ENCODE results near the gene TOMM22. TPM values are rescaled to one million over a fixed set of nuclear protein-coding genes. Genes with fewer than 3 reads are reported as not detected.

Gene TOMM22
- total RNA-seq, 1 experiment from 2014 or later, result 71.5 TPM

DNA sequence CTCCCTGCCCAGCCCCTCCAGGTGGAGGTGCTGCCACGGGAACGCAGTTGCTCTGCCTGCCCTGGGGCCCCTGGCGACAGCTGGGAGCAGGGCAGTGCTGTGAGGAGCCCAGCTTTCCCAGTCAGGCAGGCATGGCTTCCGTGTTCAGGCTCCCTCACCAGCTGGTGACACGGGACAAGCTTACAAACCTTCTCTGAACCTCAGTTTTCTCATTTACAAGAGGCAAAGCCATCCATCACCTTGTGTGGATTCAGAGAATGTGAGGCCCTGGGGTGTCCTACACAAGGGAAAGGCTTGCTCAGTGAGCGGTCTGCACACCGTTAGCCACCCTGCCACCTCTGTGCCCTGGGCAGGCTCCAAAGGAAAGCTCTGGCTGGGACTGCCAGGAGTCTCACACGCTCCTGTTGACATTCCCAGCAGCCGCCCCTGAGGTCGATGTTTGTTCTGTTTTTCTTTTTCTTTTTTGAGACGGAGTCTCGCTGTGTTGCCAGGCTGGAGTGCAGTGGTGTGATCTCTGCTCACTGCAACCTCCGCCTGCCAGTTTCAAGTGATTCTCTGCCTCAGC, 50.6 kb downstream of the TOMM22 start:
- Mint-ChIP-seq H3K4me1 (ENCODE audit: insufficient read depth, unreplicated experiment) (peaks cover 9% of the 10 kb centered on the region), H3K4me3 (ENCODE audit: unreplicated experiment) (no peak overlapping the region), H3K27ac (ENCODE audit: low read depth, unreplicated experiment) (no peak overlapping the region), H3K36me3 (ENCODE audit: insufficient read depth, unreplicated experiment) (peaks cover 89% of the 10 kb centered on the region), H3K9me3 (ENCODE audit: unreplicated experiment) (no peaks in the 10 kb centered on the region), H3K27me3 (ENCODE audit: insufficient read depth, unreplicated experiment) (no peaks in the 10 kb centered on the region)
- BruUV-seq (replicated peaks), result no TSS peak
- DNase-seq (ENCODE audit: unreplicated experiment), result no peak
- intact Hi-C loops (cut with micrococcal nuclease), result no loop called here
- ChIA-PET POLR2A (interaction anchor here (0.6 to 2.6 kb wide), 4 partner anchors 10 to 335 kb away, joined by 3 to 13 read pairs (median 4); partner anchors contain the start of gene GTPBP1), CTCF (interaction anchor here (0.5 to 3.3 kb wide), 7 partner anchors 13 to 500 kb away, joined by 3 to 13 read pairs (median 3); no protein-coding TSS in a partner anchor)
- TF ChIP-seq, protein P1, sequence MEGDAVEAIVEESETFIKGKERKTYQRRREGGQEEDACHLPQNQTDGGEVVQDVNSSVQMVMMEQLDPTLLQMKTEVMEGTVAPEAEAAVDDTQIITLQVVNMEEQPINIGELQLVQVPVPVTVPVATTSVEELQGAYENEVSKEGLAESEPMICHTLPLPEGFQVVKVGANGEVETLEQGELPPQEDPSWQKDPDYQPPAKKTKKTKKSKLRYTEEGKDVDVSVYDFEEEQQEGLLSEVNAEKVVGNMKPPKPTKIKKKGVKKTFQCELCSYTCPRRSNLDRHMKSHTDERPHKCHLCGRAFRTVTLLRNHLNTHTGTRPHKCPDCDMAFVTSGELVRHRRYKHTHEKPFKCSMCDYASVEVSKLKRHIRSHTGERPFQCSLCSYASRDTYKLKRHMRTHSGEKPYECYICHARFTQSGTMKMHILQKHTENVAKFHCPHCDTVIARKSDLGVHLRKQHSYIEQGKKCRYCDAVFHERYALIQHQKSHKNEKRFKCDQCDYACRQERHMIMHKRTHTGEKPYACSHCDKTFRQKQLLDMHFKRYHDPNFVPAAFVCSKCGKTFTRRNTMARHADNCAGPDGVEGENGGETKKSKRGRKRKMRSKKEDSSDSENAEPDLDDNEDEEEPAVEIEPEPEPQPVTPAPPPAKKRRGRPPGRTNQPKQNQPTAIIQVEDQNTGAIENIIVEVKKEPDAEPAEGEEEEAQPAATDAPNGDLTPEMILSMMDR (IDR thresholded peaks at IDR 0.05; ENCODE audit: unreplicated experiment), result no peak

DNA sequence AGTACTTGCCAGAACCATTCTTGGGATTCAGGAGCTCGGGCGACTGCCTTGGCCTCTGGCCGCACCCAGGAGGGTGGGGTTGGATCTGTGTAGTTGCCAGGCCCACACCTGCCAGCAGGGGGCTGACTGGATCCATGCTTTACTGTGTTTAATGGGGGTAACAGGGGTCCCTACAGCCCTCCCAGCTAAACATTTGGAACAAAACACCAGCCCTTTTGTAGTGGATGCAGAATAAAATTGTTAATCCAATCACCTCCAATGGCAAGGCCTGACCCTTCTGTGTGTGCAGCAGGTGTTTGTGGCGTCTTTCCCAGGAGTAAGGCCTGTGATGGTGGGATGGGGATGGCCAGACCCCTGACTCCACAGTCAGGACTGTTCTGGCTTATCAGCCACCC, 51.6 kb downstream of the TOMM22 start:
- TF ChIP-seq, protein P1 (IDR thresholded peaks at IDR 0.05; ENCODE audit: unreplicated experiment), result peak; percentile 71
- DNase-seq (ENCODE audit: unreplicated experiment), result peak; percentile 49
- ChIA-PET POLR2A (interaction anchor here (0.5 to 2.6 kb wide), 6 partner anchors 10 to 60 kb away, joined by 3 to 13 read pairs (median 6); partner anchors contain the start of genes GTPBP1 and TOMM22), CTCF (interaction anchor here (0.6 to 3.3 kb wide), 11 partner anchors 10 to 266 kb away, joined by 3 to 13 read pairs (median 4); no protein-coding TSS in a partner anchor)
- Mint-ChIP-seq H3K36me3 (ENCODE audit: insufficient read depth, unreplicated experiment) (peaks cover 88% of the 10 kb centered on the region), H3K4me1 (ENCODE audit: insufficient read depth, unreplicated experiment) (peaks cover 11% of the 10 kb centered on the region), H3K9me3 (ENCODE audit: unreplicated experiment) (no peaks in the 10 kb centered on the region), H3K27ac (ENCODE audit: low read depth, unreplicated experiment) (peak overlapping the region; percentile 63), H3K4me3 (ENCODE audit: unreplicated experiment) (no peak overlapping the region), H3K27me3 (ENCODE audit: insufficient read depth, unreplicated experiment) (no peaks in the 10 kb centered on the region)
- intact Hi-C loops (cut with micrococcal nuclease), result loop anchor here (1.0 kb wide), 1 partner anchor 33 kb away; no protein-coding TSS in a partner anchor
- no TSS peak for BruUV-seq (replicated peaks)

DNA sequence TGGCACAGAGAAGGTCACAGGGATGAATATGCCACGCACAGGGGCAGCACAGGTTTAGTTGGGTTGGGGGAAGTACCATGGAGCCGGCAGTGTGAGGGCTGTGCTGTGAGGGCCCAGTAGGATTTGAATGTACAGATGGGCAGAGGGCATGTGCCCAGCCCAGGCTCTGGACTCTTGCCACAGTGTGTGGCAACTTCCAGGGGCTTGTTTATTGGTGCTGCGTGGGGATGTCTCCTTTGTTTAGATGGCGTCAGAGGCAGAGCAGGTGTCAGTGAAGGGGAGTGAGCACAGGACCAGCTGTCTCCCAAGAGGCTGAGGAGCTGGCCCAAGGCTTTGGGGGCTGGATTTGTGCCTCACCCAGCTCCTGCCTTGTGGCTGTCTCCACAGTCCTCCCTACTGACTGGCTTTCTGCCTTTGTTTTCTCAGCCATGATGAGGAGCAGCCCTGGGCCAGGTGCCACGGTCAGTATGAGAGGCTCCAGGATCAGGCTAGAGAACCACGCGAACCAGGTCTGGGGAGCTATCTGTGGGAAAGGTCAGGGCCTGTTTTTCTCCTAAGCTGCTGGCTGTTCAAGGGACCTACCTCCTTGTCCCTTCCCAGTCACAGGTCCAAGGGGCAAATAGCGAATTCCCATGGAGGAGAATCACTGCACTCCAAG, 52.1 kb downstream of the TOMM22 start:
- no TSS peak for BruUV-seq (replicated peaks)
- peak; percentile 51 for DNase-seq (ENCODE audit: unreplicated experiment)
- TF ChIP-seq, protein P1 (IDR thresholded peaks at IDR 0.05; ENCODE audit: unreplicated experiment), result no peak
- Mint-ChIP-seq H3K27me3 (ENCODE audit: insufficient read depth, unreplicated experiment) (no peaks in the 10 kb centered on the region), H3K9me3 (ENCODE audit: unreplicated experiment) (no peaks in the 10 kb centered on the region), H3K27ac (ENCODE audit: low read depth, unreplicated experiment) (peak overlapping the region; percentile 63), H3K4me1 (ENCODE audit: insufficient read depth, unreplicated experiment) (peaks cover 11% of the 10 kb centered on the region), H3K36me3 (ENCODE audit: insufficient read depth, unreplicated experiment) (peaks cover 88% of the 10 kb centered on the region), H3K4me3 (ENCODE audit: unreplicated experiment) (no peak overlapping the region)
- CTCF ChIA-PET, result interaction anchor here (0.7 to 3.3 kb wide), 9 partner anchors 9 to 127 kb away, joined by 3 to 13 read pairs (median 5); no protein-coding TSS in a partner anchor
- intact Hi-C loops (cut with micrococcal nuclease), result loop anchor here (1.0 kb wide), 1 partner anchor 32 kb away; no protein-coding TSS in a partner anchor
- POLR2A ChIA-PET, result interaction anchor here (0.5 to 2.6 kb wide), 8 partner anchors 9 to 59 kb away, joined by 3 to 13 read pairs (median 4); partner anchors contain the start of genes GTPBP1 and TOMM22

Data from MCF 10A (cell line).